K562 (cell line): ENCODE measurements around the gene CLIC2. TPM values are rescaled to one million over a fixed set of nuclear protein-coding genes. Genes with fewer than 3 reads are reported as not detected.

ENCODE experiments used
- ATAC-seq: fragments of 200-7000 bp; cut with Tn5 transposase; 3 replicates; pipeline ENCODE4 v1.9.1; 2020; ENCODE audit warnings: moderate library complexity
- BruUV-seq: library from RNA; stranded (reverse); fragments of 400-500 nt; replicated peaks from 2 replicates; lab custom pipeline; 2021; lab: Mats Ljungman, UMichigan
- CTCF ChIA-PET: fragments of 300-600 bp; formaldehyde crosslinking; extraction: SDS; loops from one replicate; lab custom pipeline; 2021; ENCODE audit warnings: low intra/inter-chr PET ratio; lab: Yijun Ruan, JAX
- POLR2A ChIA-PET: fragments of 300-600, 350-650 bp; sonication (Branson Sonifier 250); formaldehyde crosslinking; extraction: SDS; loops from one replicate; lab custom pipeline; 2021; ENCODE audit warnings: antibody characterized with exemption, inconsistent platforms; lab: Yijun Ruan, JAX
- DNase-seq, 4 experiments: peaks; one replicate each; pipeline versions ENCODE4 v3.0.0 to v3.0.0-alpha.2; 2011 to 2018; ENCODE audit warnings: low spot score in 3 of 4, mixed read lengths in 3 of 4; ENCODE audit errors: extremely low read depth in 1 of 4
- FAIRE-seq: peaks from 2 replicates; lab custom pipeline; 2011; peaks lifted over from hg19 to GRCh38; lab: Jason Lieb, UNC
- H2AFZ ChIP-seq: 2 replicates; pipeline ENCODE4 v1.6.0; 2011; ENCODE audit warnings: low read depth, low read length, control low read depth, inconsistent platforms
- H3K27ac ChIP-seq: fragments of 200-600 bp; 3 replicates; pipeline ENCODE4 v1.8.0; 2011; ENCODE audit warnings: low read depth, mild to moderate bottlenecking, control low read depth, inconsistent platforms, low read length, moderate library complexity, mixed read lengths; ENCODE audit errors: extremely low read depth
- H3K27me3 ChIP-seq, 2 experiments: fragments of 300-600 bp in 1 of 2; 2 replicates in 1 of 2; 3 replicates in 1 of 2; pipeline versions ENCODE4 v1.6.0 to v1.8.0; 2011; ENCODE audit warnings: inconsistent platforms in 2 of 2, low read length in 2 of 2, mild to moderate bottlenecking in 1 of 2, mixed read lengths in 1 of 2, moderate library complexity in 1 of 2; ENCODE audit not compliant: control insufficient read depth in 2 of 2, insufficient read depth in 2 of 2
- H3K36me3 ChIP-seq: fragments of 300-600 bp; 3 replicates; pipeline ENCODE4 v1.8.0; 2011; ENCODE audit warnings: mild to moderate bottlenecking, low read length, inconsistent platforms; ENCODE audit not compliant: control insufficient read depth, insufficient read depth
- H3K4me1 ChIP-seq, 2 experiments: fragments of 200-600 bp in 1 of 2; replicated peaks in 1 of 2; 2 replicates in 1 of 2; 3 replicates in 1 of 2; pipeline versions ENCODE4 v1.5.1 to v1.8.0; 2011; ENCODE audit warnings: inconsistent platforms in 2 of 2, low read length in 2 of 2, mild to moderate bottlenecking in 1 of 2, mixed read lengths in 1 of 2, moderate library complexity in 1 of 2; ENCODE audit not compliant: control insufficient read depth in 2 of 2, insufficient read depth in 2 of 2
- H3K4me2 ChIP-seq: 2 replicates; pipeline ENCODE4 v1.6.1; 2011; ENCODE audit warnings: low read length, control low read depth, inconsistent platforms, mixed read lengths; ENCODE audit not compliant: insufficient read depth
- H3K4me3 ChIP-seq: fragments of 200-600 bp; sonication (generic), shearing (Covaris generic); 2 replicates; pipeline ENCODE4 v1.5.1; 2016; ENCODE audit warnings: control low read depth, inconsistent platforms
- H3K79me2 ChIP-seq: fragments of 200-600 bp; 3 replicates; pipeline ENCODE4 v1.8.0; 2011; ENCODE audit warnings: low read length, inconsistent platforms; ENCODE audit not compliant: control insufficient read depth, insufficient read depth
- H3K9ac ChIP-seq, 2 experiments: 2 replicates each; pipeline versions ENCODE4 v1.6.0 to v1.6.1; 2011; ENCODE audit warnings: low read depth in 2 of 2, low read length in 2 of 2, control low read depth in 1 of 2, inconsistent platforms in 1 of 2, mild to moderate bottlenecking in 1 of 2, mixed read lengths in 1 of 2; ENCODE audit not compliant: insufficient read depth in 1 of 2
- H3K9me1 ChIP-seq: one replicate; pipeline ENCODE4 v1.6.0; 2011; ENCODE audit warnings: inconsistent platforms, mild to moderate bottlenecking, low read length, moderate library complexity; ENCODE audit not compliant: control insufficient read depth, insufficient read depth
- H3K9me3 ChIP-seq: replicated peaks from 2 replicates; pipeline ENCODE4 v1.5.1; 2011; ENCODE audit warnings: low read depth, low read length, inconsistent platforms; ENCODE audit not compliant: control insufficient read depth, insufficient read depth
- H4K20me1 ChIP-seq: replicated peaks from 2 replicates; pipeline ENCODE4 v1.6.1; 2011; ENCODE audit warnings: low read length, inconsistent platforms, mixed read lengths; ENCODE audit not compliant: control insufficient read depth, insufficient read depth
- FOXO4 ChIP-seq: fragments of 450-650 bp; formaldehyde crosslinking; IDR thresholded peaks from 2 replicates; pipeline ENCODE4 v1.4.0; 2020; ENCODE audit warnings: mild to moderate bottlenecking, moderate library complexity
- NCOR1 ChIP-seq: fragments of 450-650 bp; IDR thresholded peaks from 2 replicates; pipeline ENCODE4 v1.6.1; 2016; ENCODE audit warnings: mild to moderate bottlenecking, moderate library complexity
- NONO ChIP-seq, 2 experiments: fragments of 200-400 bp in 1 of 2; fragments of 450-650 bp in 1 of 2; formaldehyde crosslinking in 1 of 2; IDR thresholded peaks; 2 replicates each; pipeline ENCODE4 v1.6.1; 2017; ENCODE audit warnings: low read depth in 2 of 2, mild to moderate bottlenecking in 2 of 2, moderate library complexity in 2 of 2, low read length in 1 of 2
- PRPF4 ChIP-seq: fragments of 200-400 bp; formaldehyde crosslinking; IDR thresholded peaks from one replicate; pipeline ENCODE4 v1.6.1; 2017; ENCODE audit warnings: low read length, low read depth, mild to moderate bottlenecking; ENCODE audit not compliant: insufficient read depth, poor library complexity, severe bottlenecking
- RBM34 ChIP-seq: fragments of 200-400 bp; formaldehyde crosslinking; IDR thresholded peaks from 2 replicates; pipeline ENCODE4 v1.6.1; 2018; ENCODE audit warnings: low read length, borderline replicate concordance; ENCODE audit not compliant: insufficient read depth
- TGIF2 ChIP-seq: sonication (generic); formaldehyde crosslinking; IDR thresholded peaks from 2 replicates; pipeline ENCODE4 v1.8.1; 2022; ENCODE audit warnings: mild to moderate bottlenecking, missing genetic modification reagents, moderate library complexity
- THRAP3 ChIP-seq: fragments of 450-650 bp; IDR thresholded peaks from 2 replicates; pipeline ENCODE4 v1.6.1; 2016; ENCODE audit warnings: mild to moderate bottlenecking, inconsistent platforms, borderline replicate concordance
- ZBTB40 ChIP-seq, 2 experiments: fragments of 450-650 bp in 1 of 2; sonication (generic) in 1 of 2; formaldehyde crosslinking in 1 of 2; IDR thresholded peaks; 2 replicates each; pipeline versions ENCODE4 v1.7.1 to v1.9.0; 2016 to 2022; ENCODE audit warnings: inconsistent platforms in 1 of 2, mild to moderate bottlenecking in 1 of 2, missing genetic modification reagents in 1 of 2
- ZNF121 ChIP-seq: sonication (generic); formaldehyde crosslinking; conservative IDR thresholded peaks from 2 replicates; pipeline ENCODE4 v1.8.0; 2022; ENCODE audit warnings: missing genetic modification reagents
- WGBS: fragments of 100-300 bp; shearing (Covaris generic); methylation state at CpG from one replicate; pipeline ENCODE4 v1.1.6; 2016; ENCODE audit warnings: low coverage, mixed read lengths; ENCODE audit not compliant: insufficient coverage; ENCODE audit errors: missing lambda C conversion rate; 5-methylcytosine and 5-hydroxymethylcytosine counted together
- in situ Hi-C: fragments of 300-500 bp; cut with MboI; formaldehyde crosslinking; loops from 4 replicates; pipeline ENCODE4 v1.15.0; 2018; ENCODE audit warnings: inconsistent platforms, mixed read lengths
- intact Hi-C: fragments of 100-400 bp; cut with micrococcal nuclease; formaldehyde crosslinking; loops from 2 replicates; pipeline ENCODE4 v1.14.2; 2022
- polyA plus RNA-seq, 8 experiments: library from polyadenylated mRNA; depleted of rRNA in 4 of 8; stranded (reverse) in 5 of 8; unstranded in 3 of 8; fragments of >200 nt; fragmentation: Nextera tagmentation in 2 of 8; fragmentation: Illumina TruSeq in 1 of 8; extraction: Ambion mirVana in 2 of 8; extraction: Trizol in 1 of 8; gene quantifications; 2 replicates each; pipeline versions ENCODE4 v1.2.1 to v1.2.3, GENCODE V29; 2011 to 2014; ENCODE audit warnings: inconsistent platforms in 1 of 8, missing spikeins in 1 of 8
- total RNA-seq, 7 experiments: library from RNA; depleted of rRNA in 6 of 7; stranded (reverse); fragments of >200 nt in 6 of 7; fragmentation: Illumina TruSeq in 2 of 7; extraction: Trizol in 2 of 7; gene quantifications; 2 replicates each; pipeline versions ENCODE4 v1.2.1 to v1.2.3, GENCODE V29; 2011 to 2021; ENCODE audit warnings: low replicate concordance in 1 of 7
- TF ChIP-seq, protein P1 (sequence below): sonication (generic); formaldehyde crosslinking; IDR thresholded peaks from 2 replicates; pipeline ENCODE4 v1.8.0; 2022; ENCODE audit warnings: missing genetic modification reagents, mild to moderate bottlenecking, borderline replicate concordance

The CLIC2 gene
- total and polyA plus RNA-seq, 9 of the 15 experiments (the other 6 are each of a cell fraction or from before 2014, with no cell fraction given), result 37.0 to 83.7 (median 74.7) TPM

DNA sequence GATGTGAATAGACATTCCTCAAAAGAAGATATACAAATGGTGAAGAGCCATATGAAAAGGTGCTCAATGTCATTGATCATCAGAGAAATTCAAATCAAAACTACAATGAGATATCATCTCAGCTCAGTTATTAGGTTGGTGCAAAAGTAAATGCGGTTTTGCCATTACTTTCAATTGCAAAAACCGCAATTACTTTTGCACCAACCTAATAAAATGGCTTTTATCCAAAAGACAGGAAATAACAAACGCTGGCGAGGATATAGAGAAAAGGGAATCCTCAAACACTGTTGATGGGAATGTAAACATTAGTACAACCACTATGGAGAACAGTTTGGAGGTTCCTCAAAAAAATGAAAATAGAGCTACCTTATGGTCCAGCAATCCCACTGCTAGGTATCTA is 5.1 kb downstream of the CLIC2 start:
- CTCF ChIA-PET, result interaction anchor here (0.7 kb wide), 1 partner anchor 281 kb away, joined by 4 read pairs; no protein-coding TSS in a partner anchor
- no peak for ATAC-seq
- TF ChIP-seq, protein P1, sequence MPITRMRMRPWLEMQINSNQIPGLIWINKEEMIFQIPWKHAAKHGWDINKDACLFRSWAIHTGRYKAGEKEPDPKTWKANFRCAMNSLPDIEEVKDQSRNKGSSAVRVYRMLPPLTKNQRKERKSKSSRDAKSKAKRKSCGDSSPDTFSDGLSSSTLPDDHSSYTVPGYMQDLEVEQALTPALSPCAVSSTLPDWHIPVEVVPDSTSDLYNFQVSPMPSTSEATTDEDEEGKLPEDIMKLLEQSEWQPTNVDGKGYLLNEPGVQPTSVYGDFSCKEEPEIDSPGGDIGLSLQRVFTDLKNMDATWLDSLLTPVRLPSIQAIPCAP (CRISPR knock-in tag), result no peak
- no peak for TF ChIP-seq TGIF2 (CRISPR knock-in tag)
- no peak for TF ChIP-seq NCOR1
- TF ChIP-seq ZBTB40 (IDR thresholded peaks at IDR 0.05), result no peak
- no peak for TF ChIP-seq ZBTB40 (CRISPR knock-in tag; IDR thresholded peaks at IDR 0.05)
- TF ChIP-seq ZNF121 (CRISPR knock-in tag), result no peak
- no peak for TF ChIP-seq RBM34
- no peak for TF ChIP-seq NONO (IDR thresholded peaks at IDR 0.05; ENCODE audit: low read depth in 2 of 2, low read length in 1 of 2)
- no peak for TF ChIP-seq THRAP3
- no peak for TF ChIP-seq PRPF4
- no peak for TF ChIP-seq FOXO4 (CRISPR knock-in tag)
- TF ChIP-seq, all 486 proteins: peak for 0
- no peaks in the 10 kb centered on the region for H3K9me1 ChIP-seq
- WGBS, result 82% methylated on average over 4 of the region's 4 CpGs
- no peaks in the 10 kb centered on the region; a peak in 1 of 5 replicates for H3K4me1 ChIP-seq
- 0 out of 2 replicates have a peak, but pooled peaks cover 4% of the 10 kb centered on the region for H4K20me1 ChIP-seq
- no peak overlapping the region for H3K4me2 ChIP-seq
- DNase-seq (no peak), FAIRE-seq (no peak)
- in situ Hi-C loops (loop anchor here (25.0 kb wide), 1 partner anchor 158 kb away; no protein-coding TSS in a partner anchor), intact Hi-C loops (no loop called here)
- BruUV-seq, result no TSS peak
- peaks cover 8% of the 10 kb centered on the region; the same call in 1 of the 3 replicates for H3K36me3 ChIP-seq
- H2AFZ ChIP-seq, result no peak overlapping the region
- no peak overlapping the region for H3K27ac ChIP-seq
- H3K79me2 ChIP-seq, result peaks cover 93% of the 10 kb centered on the region
- POLR2A ChIA-PET, result no interaction called here
- no peaks in the 10 kb centered on the region for H3K27me3 ChIP-seq
- no peak overlapping the region for H3K4me3 ChIP-seq
- no peaks in the 10 kb centered on the region; the same call in none of the 2 replicates for H3K9me3 ChIP-seq
- no peak overlapping the region for H3K9ac ChIP-seq
